ENCODE data around the gene GHDC. TPM values are rescaled to one million over a fixed set of nuclear protein-coding genes. Genes with fewer than 3 reads are reported as not detected.
A peak's percentile ranks its signal among the peaks of the same experiment; 100 is the strongest.

The GHDC gene
- total RNA-seq, 1 experiment from 2014 or later, result 8.9 TPM

DNA sequence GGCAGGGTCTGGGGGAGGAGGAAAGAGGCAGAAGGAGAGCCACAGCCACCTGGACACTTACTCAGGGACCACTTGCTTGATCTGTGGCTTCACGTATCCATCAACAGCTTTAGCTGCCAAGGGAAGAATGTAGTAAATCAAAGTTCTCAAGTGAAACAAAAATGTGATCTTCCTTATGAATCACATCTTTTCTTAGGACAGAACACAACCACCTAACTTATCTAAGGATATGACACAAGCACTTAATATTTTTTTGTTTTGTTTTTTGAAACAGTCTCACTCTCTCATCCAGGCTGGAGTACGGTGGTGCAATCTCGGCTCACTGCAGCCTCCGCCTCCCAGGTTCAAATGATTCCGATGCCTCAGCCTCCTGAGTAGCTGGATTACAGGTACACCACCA, 8.4 kb upstream of the GHDC start:
- POLR2A ChIA-PET, result interaction anchor here (0.6 kb wide), 1 partner anchor 113 kb away, joined by 3 read pairs; no protein-coding TSS in a partner anchor
- H3K4me3 Mint-ChIP-seq (ENCODE audit: unreplicated experiment), result no peak overlapping the region
- H3K9me3 Mint-ChIP-seq (ENCODE audit: unreplicated experiment), result no peaks in the 10 kb centered on the region
- TF ChIP-seq CTCF (IDR thresholded peaks at IDR 0.05; ENCODE audit: unreplicated experiment), result no peak
- intact Hi-C loops (cut with micrococcal nuclease), result no loop called here
- no peak for DNase-seq (ENCODE audit: unreplicated experiment)
- peaks cover 52% of the 10 kb centered on the region for H3K36me3 Mint-ChIP-seq (ENCODE audit: insufficient read depth, unreplicated experiment)
- CTCF ChIA-PET, result no interaction called here
- H3K27ac Mint-ChIP-seq (ENCODE audit: low read depth, unreplicated experiment), result no peak overlapping the region
- no TSS peak for BruUV-seq (replicated peaks)
- no peaks in the 10 kb centered on the region for H3K4me1 Mint-ChIP-seq (ENCODE audit: insufficient read depth, unreplicated experiment)
- no peaks in the 10 kb centered on the region for H3K27me3 Mint-ChIP-seq (ENCODE audit: insufficient read depth, unreplicated experiment)

- no peak for TF ChIP-seq CTCF (IDR thresholded peaks at IDR 0.05; ENCODE audit: unreplicated experiment)
- no peak for DNase-seq (ENCODE audit: unreplicated experiment)
- BruUV-seq (replicated peaks), result no TSS peak
- no peaks in the 10 kb centered on the region for H3K4me1 Mint-ChIP-seq (ENCODE audit: insufficient read depth, unreplicated experiment)
- CTCF ChIA-PET, result interaction anchor here (0.8 kb wide), 1 partner anchor 23 kb away, joined by 3 read pairs; no protein-coding TSS in a partner anchor
- H3K27ac Mint-ChIP-seq (ENCODE audit: low read depth, unreplicated experiment), result no peak overlapping the region
- intact Hi-C loops (cut with micrococcal nuclease), result no loop called here
- H3K27me3 Mint-ChIP-seq (ENCODE audit: insufficient read depth, unreplicated experiment), result no peaks in the 10 kb centered on the region
- H3K4me3 Mint-ChIP-seq (ENCODE audit: unreplicated experiment), result no peak overlapping the region
- no peaks in the 10 kb centered on the region for H3K9me3 Mint-ChIP-seq (ENCODE audit: unreplicated experiment)
- POLR2A ChIA-PET, result no interaction called here
- peaks cover 47% of the 10 kb centered on the region for H3K36me3 Mint-ChIP-seq (ENCODE audit: insufficient read depth, unreplicated experiment)
Measured at GRCh38 chr17:42202159-42202558, 7.9 kb upstream of the GHDC start.

GRCh38 chr17:42201458-42201772, 7.1 kb upstream of the GHDC start:
- CTCF ChIA-PET, result interaction anchor here (0.6 to 0.8 kb wide), 6 partner anchors 23 to 1558 kb away, joined by 3 to 4 read pairs (median 3); no protein-coding TSS in a partner anchor
- no peak for DNase-seq (ENCODE audit: unreplicated experiment)
- no peaks in the 10 kb centered on the region for H3K9me3 Mint-ChIP-seq (ENCODE audit: unreplicated experiment)
- H3K4me1 Mint-ChIP-seq (ENCODE audit: insufficient read depth, unreplicated experiment), result no peaks in the 10 kb centered on the region
- no peak overlapping the region for H3K4me3 Mint-ChIP-seq (ENCODE audit: unreplicated experiment)
- no peak for TF ChIP-seq CTCF (IDR thresholded peaks at IDR 0.05; ENCODE audit: unreplicated experiment)
- H3K27ac Mint-ChIP-seq (ENCODE audit: low read depth, unreplicated experiment), result no peak overlapping the region
- H3K36me3 Mint-ChIP-seq (ENCODE audit: insufficient read depth, unreplicated experiment), result peaks cover 42% of the 10 kb centered on the region
- POLR2A ChIA-PET, result no interaction called here
- no TSS peak for BruUV-seq (replicated peaks)
- no peaks in the 10 kb centered on the region for H3K27me3 Mint-ChIP-seq (ENCODE audit: insufficient read depth, unreplicated experiment)
- intact Hi-C loops (cut with micrococcal nuclease), result no loop called here

DNA sequence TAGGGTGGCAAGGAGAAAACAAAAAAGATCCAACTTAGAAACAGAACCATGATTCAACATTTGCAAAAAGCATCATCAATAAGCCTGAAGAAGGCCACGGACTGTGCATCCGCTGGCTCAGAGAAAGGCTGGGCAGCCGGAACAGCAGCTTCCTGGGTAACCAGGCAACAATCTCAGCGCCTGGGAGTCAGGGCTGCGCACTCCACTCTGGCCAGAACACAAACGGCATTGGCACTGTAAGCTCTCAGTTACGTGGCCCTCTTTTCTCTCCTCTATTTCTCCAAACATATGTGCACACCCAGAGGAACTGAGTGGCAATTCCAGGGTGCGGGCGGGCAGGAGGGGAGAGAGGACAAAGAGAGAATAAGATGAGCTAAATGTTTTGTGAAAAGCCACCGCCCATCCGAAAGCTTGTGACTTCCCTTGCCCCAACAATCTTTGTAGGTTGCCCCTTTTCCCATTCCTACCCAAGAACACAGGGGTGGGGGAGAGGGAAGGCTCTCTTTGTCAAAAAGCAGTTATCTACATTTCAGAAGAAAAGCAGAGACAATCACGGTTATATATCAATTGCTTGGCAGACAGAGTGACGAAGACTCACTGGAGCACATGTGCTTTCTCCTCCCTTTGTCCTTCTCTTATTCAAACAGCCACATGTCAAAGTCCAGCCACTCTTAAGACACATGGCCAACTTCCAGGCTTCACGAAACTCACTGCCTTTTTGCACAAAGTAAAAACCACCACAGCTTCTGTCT, 6.6 kb upstream of the GHDC start:
- ChIA-PET CTCF (interaction anchor here (0.6 to 0.7 kb wide), 4 partner anchors 133 to 480 kb away, joined by 3 to 4 read pairs (median 3); no protein-coding TSS in a partner anchor), POLR2A (no interaction called here)
- Mint-ChIP-seq H3K27ac (ENCODE audit: low read depth, unreplicated experiment) (no peak overlapping the region), H3K4me3 (ENCODE audit: unreplicated experiment) (no peak overlapping the region), H3K9me3 (ENCODE audit: unreplicated experiment) (no peaks in the 10 kb centered on the region), H3K4me1 (ENCODE audit: insufficient read depth, unreplicated experiment) (no peaks in the 10 kb centered on the region), H3K36me3 (ENCODE audit: insufficient read depth, unreplicated experiment) (peaks cover 37% of the 10 kb centered on the region), H3K27me3 (ENCODE audit: insufficient read depth, unreplicated experiment) (no peaks in the 10 kb centered on the region)
- intact Hi-C loops (cut with micrococcal nuclease), result no loop called here
- TSS peak; percentile 24 for BruUV-seq (replicated peaks)
- no peak for DNase-seq (ENCODE audit: unreplicated experiment)
- TF ChIP-seq CTCF (IDR thresholded peaks at IDR 0.05; ENCODE audit: unreplicated experiment), result no peak

All from MCF 10A (cell line).